T-helper 1 cell treated with Interleukin-12 subunit alpha and Interleukin-12 subunit beta and Interleukin-4 antibody, amounts not matched to agents 30 μg/mL and 1 μg/mL, for 36 hours (primary cell): Measurements from ENCODE around the gene SIRT5.

ENCODE experiments used
- H3K27ac Mint-ChIP-seq: one replicate; pipeline ENCODE4 v1.8.0; 2021; ENCODE audit warnings: mild to moderate bottlenecking, mixed read lengths
- H3K27me3 Mint-ChIP-seq: one replicate; pipeline ENCODE4 v1.8.0; 2021; ENCODE audit warnings: low read depth, mixed read lengths
- H3K36me3 Mint-ChIP-seq: one replicate; pipeline ENCODE4 v1.8.0; 2021; ENCODE audit warnings: low read depth, mixed read lengths
- H3K4me1 Mint-ChIP-seq: one replicate; pipeline ENCODE4 v1.8.0; 2021; ENCODE audit warnings: low read depth, mixed read lengths
- H3K4me3 Mint-ChIP-seq: one replicate; pipeline ENCODE4 v1.8.0; 2021; ENCODE audit warnings: mild to moderate bottlenecking, moderate library complexity, mixed read lengths
- H3K9me3 Mint-ChIP-seq: one replicate; pipeline ENCODE4 v1.8.0; 2021; ENCODE audit warnings: mixed read lengths

The SIRT5 gene

DNA sequence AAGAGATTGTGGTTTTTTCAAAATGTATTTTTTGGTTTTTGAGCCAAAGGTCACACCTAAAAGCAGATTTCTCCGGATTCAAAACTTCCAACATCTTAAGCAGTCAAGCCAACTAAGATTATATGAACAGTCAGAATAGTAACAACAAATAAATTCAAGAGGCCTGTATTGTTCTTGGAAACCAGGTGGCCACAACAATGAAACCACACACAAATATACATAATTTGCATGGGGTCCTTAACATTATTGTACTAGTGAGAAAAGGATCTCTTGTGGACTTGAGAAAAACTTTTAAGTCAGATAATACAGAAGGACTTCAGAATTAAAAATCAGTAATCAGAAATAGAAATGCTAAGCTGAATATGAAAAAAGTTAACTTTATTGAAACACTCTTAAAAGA is 81.3 kb downstream of the SIRT5 start:
- H3K36me3 Mint-ChIP-seq = peaks cover 10% of the 10 kb centered on the region
- peaks cover 14% of the 10 kb centered on the region for H3K4me1 Mint-ChIP-seq
- no peak overlapping the region for H3K27ac Mint-ChIP-seq
- H3K9me3 Mint-ChIP-seq = no peaks in the 10 kb centered on the region
- H3K4me3 Mint-ChIP-seq = no peak overlapping the region
- H3K27me3 Mint-ChIP-seq = no peaks in the 10 kb centered on the region

DNA sequence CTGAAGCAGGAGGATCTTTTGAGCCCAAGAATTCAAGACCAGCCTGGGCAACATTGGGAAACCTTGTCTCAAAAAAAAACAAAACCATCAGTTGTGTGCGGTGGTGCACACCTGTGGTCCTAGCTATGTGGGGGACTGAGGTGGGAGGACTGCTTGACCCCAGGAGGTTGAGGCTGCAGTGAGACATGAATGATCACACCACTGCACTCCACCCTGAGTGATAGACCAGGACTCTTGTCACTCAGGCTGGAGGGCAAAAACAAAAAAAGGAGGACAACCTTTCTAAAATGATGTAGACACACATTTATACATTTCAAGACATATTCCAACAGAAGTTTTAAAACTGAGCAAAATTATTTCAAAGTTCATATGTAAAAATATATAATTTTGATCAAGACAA is 85.9 kb downstream of the SIRT5 start:
- Mint-ChIP-seq H3K4me1 (peaks cover 35% of the 10 kb centered on the region), H3K27ac (no peak overlapping the region), H3K9me3 (no peaks in the 10 kb centered on the region), H3K4me3 (no peak overlapping the region), H3K36me3 (peaks cover 9% of the 10 kb centered on the region), H3K27me3 (no peaks in the 10 kb centered on the region)

DNA sequence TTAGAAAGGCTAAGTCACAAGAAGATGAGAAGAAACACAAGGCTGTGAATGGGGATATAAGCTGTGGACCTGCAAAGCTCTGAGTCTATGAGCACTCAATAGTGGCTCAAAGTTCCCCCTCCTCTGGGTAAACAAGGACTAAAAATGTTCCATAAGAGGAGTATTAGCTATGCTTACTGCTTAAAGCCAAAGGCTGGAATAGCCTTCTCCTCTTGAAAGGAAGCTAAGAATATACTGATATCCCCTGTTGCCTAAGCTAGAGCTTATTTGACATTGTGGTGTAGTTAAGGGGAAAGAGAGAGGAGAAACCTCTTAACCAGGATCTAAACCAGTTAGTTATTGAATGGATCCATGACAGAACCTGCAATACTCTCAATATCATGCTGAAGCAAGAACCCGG is 86.5 kb downstream of the SIRT5 start:
- H3K27ac Mint-ChIP-seq = no peak overlapping the region
- no peak overlapping the region for H3K4me3 Mint-ChIP-seq
- no peaks in the 10 kb centered on the region for H3K27me3 Mint-ChIP-seq

DNA sequence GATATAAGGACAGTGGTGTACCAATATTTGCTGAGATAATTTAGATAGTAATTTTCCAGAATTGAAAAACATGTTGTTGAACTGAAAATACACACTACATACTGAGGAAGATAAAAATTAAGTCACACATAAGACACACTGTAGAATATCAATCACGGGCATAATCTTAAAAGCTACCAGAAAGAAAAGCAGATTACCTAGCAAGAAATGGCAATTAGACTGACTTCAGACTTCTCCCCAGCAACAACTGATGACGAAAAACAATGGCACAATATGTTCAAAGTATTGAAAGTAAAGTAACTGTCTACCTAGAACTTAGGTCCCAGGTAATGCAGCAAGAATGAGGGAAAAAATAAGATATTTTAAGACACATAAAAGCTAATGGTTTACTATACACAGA is 87.2 kb downstream of the SIRT5 start:
- peak overlapping the region; percentile 45 for H3K27ac Mint-ChIP-seq
- H3K9me3 Mint-ChIP-seq = no peaks in the 10 kb centered on the region
- H3K36me3 Mint-ChIP-seq = peaks cover 4% of the 10 kb centered on the region
- H3K4me1 Mint-ChIP-seq = peaks cover 38% of the 10 kb centered on the region
- H3K27me3 Mint-ChIP-seq = no peaks in the 10 kb centered on the region
- no peak overlapping the region for H3K4me3 Mint-ChIP-seq

More for the DNA sequence above, 86.5 kb downstream of the SIRT5 start:
- peaks cover 5% of the 10 kb centered on the region for H3K36me3 Mint-ChIP-seq
- peaks cover 36% of the 10 kb centered on the region for H3K4me1 Mint-ChIP-seq
- H3K9me3 Mint-ChIP-seq = no peaks in the 10 kb centered on the region

DNA sequence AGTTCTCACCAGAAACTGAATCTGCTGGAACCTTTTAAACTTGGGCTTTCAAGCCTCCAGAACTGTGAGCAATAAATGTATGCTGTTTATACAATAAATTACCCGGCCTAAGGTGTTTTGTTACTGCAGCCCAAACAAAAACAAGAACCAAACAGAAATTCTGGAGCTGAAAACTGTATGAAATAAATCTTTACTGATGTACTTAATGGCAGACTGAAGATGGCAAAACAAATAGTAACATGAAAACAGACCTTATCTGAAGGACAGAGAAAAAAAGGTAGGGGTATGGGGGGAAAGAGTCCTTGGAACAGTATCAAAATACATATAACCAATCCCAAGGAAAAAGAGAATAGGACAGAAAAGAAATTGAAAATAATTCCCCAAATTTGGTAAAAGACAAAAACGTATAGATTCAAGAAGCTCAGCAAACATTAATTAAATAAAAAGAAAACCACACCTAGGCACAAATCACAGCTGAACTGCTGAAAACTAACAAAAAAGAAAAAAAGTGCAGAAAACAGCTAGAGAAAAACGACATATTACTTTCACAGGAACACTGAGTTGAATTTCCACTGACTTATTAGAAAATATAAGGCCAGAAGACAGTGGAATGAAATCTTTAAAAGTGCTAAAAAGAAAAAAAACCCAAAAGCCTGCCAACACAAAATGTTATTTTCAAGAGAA is 88.4 kb downstream of the SIRT5 start:
- Mint-ChIP-seq H3K4me3 (no peak overlapping the region), H3K4me1 (peaks cover 45% of the 10 kb centered on the region), H3K27me3 (no peaks in the 10 kb centered on the region), H3K9me3 (no peaks in the 10 kb centered on the region), H3K36me3 (peaks cover 6% of the 10 kb centered on the region), H3K27ac (no peak overlapping the region)

DNA sequence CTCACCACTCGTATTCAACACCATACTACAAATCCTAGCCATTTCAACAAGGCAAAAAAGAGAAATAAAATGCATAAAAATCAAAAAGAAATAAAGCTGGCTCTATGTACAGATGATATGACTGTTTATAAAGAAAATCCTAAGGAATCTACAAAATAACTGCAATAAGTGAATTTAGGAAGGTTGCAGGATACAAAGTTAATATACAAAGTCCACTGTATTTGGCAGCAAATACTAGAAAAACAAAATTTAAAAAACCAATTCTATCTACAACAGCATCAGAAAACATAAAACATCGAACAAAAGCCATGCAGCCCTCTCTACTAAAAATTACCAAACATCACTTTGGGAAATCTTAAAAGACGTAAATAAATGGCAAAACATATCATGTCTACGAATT is 89.6 kb downstream of the SIRT5 start:
- H3K27ac Mint-ChIP-seq = no peak overlapping the region
- H3K4me3 Mint-ChIP-seq = no peak overlapping the region
- no peaks in the 10 kb centered on the region for H3K27me3 Mint-ChIP-seq
- peaks cover 8% of the 10 kb centered on the region for H3K36me3 Mint-ChIP-seq
- H3K9me3 Mint-ChIP-seq = no peaks in the 10 kb centered on the region
- peaks cover 54% of the 10 kb centered on the region for H3K4me1 Mint-ChIP-seq
